PC-3 (cell line): ENCODE data around the gene SCGB1D4.

Experiments used
- EZH2 ChIP-seq: fragments of 300-600 bp; sonication (generic); IDR thresholded peaks from one replicate; pipeline ENCODE4 v1.6.1; 2017; ENCODE audit warnings: antibody characterized with exemption, mild to moderate bottlenecking, low read length; ENCODE audit not compliant: unreplicated experiment
- EZH2phosphoT487 ChIP-seq: fragments of 300-600 bp; sonication (generic); IDR thresholded peaks from 2 replicates; pipeline ENCODE4 v1.6.1; 2018; ENCODE audit warnings: mild to moderate bottlenecking, antibody characterized with exemption, low read length, borderline replicate concordance
- TF ChIP-seq, protein P1 (sequence below): fragments of 300-600 bp; sonication (generic); conservative IDR thresholded peaks from 2 replicates; pipeline ENCODE4 v1.5.1; 2017; ENCODE audit warnings: antibody characterized with exemption, low read depth, mild to moderate bottlenecking, low read length

DNA sequence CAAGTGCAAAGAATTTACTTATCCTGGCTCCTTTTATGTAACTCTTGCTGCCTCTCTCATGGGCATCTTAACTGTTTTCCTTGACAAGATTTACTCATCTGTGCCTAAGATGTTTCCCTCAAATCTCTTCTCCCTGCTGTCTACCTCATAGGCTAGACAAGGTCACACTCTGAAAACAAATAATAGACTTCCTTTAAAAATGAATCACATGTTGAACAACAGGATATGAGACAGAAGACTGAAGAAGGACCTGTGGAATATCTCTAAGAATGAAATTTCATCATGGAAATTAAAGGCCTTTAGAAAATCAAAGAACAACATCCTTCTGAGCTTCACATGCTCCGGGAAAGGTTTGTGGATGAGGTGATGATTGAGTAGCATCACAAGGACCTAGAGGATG, 34.9 kb downstream of the SCGB1D4 start:
- TF ChIP-seq EZH2 (no peak), EZH2phosphoT487 (no peak)
- TF ChIP-seq, protein P1, sequence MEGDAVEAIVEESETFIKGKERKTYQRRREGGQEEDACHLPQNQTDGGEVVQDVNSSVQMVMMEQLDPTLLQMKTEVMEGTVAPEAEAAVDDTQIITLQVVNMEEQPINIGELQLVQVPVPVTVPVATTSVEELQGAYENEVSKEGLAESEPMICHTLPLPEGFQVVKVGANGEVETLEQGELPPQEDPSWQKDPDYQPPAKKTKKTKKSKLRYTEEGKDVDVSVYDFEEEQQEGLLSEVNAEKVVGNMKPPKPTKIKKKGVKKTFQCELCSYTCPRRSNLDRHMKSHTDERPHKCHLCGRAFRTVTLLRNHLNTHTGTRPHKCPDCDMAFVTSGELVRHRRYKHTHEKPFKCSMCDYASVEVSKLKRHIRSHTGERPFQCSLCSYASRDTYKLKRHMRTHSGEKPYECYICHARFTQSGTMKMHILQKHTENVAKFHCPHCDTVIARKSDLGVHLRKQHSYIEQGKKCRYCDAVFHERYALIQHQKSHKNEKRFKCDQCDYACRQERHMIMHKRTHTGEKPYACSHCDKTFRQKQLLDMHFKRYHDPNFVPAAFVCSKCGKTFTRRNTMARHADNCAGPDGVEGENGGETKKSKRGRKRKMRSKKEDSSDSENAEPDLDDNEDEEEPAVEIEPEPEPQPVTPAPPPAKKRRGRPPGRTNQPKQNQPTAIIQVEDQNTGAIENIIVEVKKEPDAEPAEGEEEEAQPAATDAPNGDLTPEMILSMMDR, result no peak
